GM18520 (cell line): ENCODE data around the gene ERCC6L2.

Source experiments
- ATAC-seq: cut with Tn5 transposase; IDR thresholded peaks from one replicate; pipeline ENCODE4 v1.9.1; 2021; ENCODE audit not compliant: unreplicated experiment

The ERCC6L2 gene

GRCh38 chr9:95910770-95911340, 35.4 kb downstream of the ERCC6L2 start:
- no peak for ATAC-seq

GRCh38 chr9:95912773-95913172, 37.3 kb downstream of the ERCC6L2 start:
- ATAC-seq = no peak

- ATAC-seq = no peak
Observed at GRCh38 chr9:95920017-95920416, 44.5 kb downstream of the ERCC6L2 start.

- no peak for ATAC-seq
Observed at GRCh38 chr9:95923794-95924193, 48.3 kb downstream of the ERCC6L2 start.

GRCh38 chr9:95924987-95925386, 49.5 kb downstream of the ERCC6L2 start:
- no peak for ATAC-seq

GRCh38 chr9:95927271-95928004, 51.9 kb downstream of the ERCC6L2 start:
- ATAC-seq = no peak

- ATAC-seq = no peak
Observed at GRCh38 chr9:95930277-95930676, 54.8 kb downstream of the ERCC6L2 start.

GRCh38 chr9:95935861-95936578, 60.5 kb downstream of the ERCC6L2 start:
- no peak for ATAC-seq

GRCh38 chr9:95936579-95937075, 61.1 kb downstream of the ERCC6L2 start:
- no peak for ATAC-seq

- no peak for ATAC-seq
Observed at GRCh38 chr9:95937131-95937530, 61.6 kb downstream of the ERCC6L2 start.

- ATAC-seq = no peak
Observed at GRCh38 chr9:95938724-95939123, 63.2 kb downstream of the ERCC6L2 start.

- ATAC-seq = no peak
Observed at GRCh38 chr9:95939472-95939871, 64.0 kb downstream of the ERCC6L2 start.

GRCh38 chr9:95940265-95940664, 64.8 kb downstream of the ERCC6L2 start:
- no peak for ATAC-seq

- no peak for ATAC-seq
Observed at GRCh38 chr9:95942016-95942415, 66.5 kb downstream of the ERCC6L2 start.

GRCh38 chr9:95947118-95947517, 71.6 kb downstream of the ERCC6L2 start:
- ATAC-seq = no peak

- ATAC-seq = no peak
Observed at GRCh38 chr9:95952471-95952870, 77.0 kb downstream of the ERCC6L2 start.

- ATAC-seq = no peak
Observed at GRCh38 chr9:95953986-95954385, 78.5 kb downstream of the ERCC6L2 start.

- ATAC-seq = no peak
Observed at GRCh38 chr9:95954940-95955339, 79.4 kb downstream of the ERCC6L2 start.

GRCh38 chr9:95962936-95963335, 87.4 kb downstream of the ERCC6L2 start:
- no peak for ATAC-seq

GRCh38 chr9:95963659-95964058, 88.2 kb downstream of the ERCC6L2 start:
- ATAC-seq = no peak

GRCh38 chr9:95966306-95966705, 90.8 kb downstream of the ERCC6L2 start:
- no peak for ATAC-seq

GRCh38 chr9:95970317-95970716, 94.8 kb downstream of the ERCC6L2 start:
- no peak for ATAC-seq
